Neural cell (in vitro differentiated cells): ENCODE data around the gene NKAIN2. TPM values are rescaled to one million over a fixed set of nuclear protein-coding genes. Genes with fewer than 3 reads are reported as not detected.

Source experiments
- H2AFZ ChIP-seq: fragments of 200-600, 300-800 bp; sonication (generic), shearing (Covaris generic); 2 replicates; pipeline ENCODE4 v1.6.0; 2014; ENCODE audit warnings: low read depth, mild to moderate bottlenecking, antibody characterized with exemption, low read length, moderate library complexity
- H3F3A ChIP-seq: fragments of 200-600 bp; shearing (Covaris generic); 2 replicates; pipeline ENCODE4 v1.6.1; 2016; ENCODE audit warnings: mild to moderate bottlenecking, moderate library complexity, mixed read lengths, antibody characterized with exemption, low read length; ENCODE audit not compliant: insufficient read depth, poor library complexity, severe bottlenecking
- H3K27ac ChIP-seq: fragments of 200-600, 300-800 bp; sonication (generic), shearing (Covaris generic); 2 replicates; pipeline ENCODE4 v1.5.1; 2014; ENCODE audit warnings: mild to moderate bottlenecking, low read length, moderate library complexity
- H3K27me3 ChIP-seq: fragments of 300-800, 200-600 bp; sonication (generic), shearing (Covaris generic); 2 replicates; pipeline ENCODE4 v1.6.0; 2014; ENCODE audit warnings: mild to moderate bottlenecking, low read depth, low read length, moderate library complexity; ENCODE audit not compliant: insufficient read depth
- H3K36me3 ChIP-seq: fragments of 300-800, 200-600 bp; sonication (generic), shearing (Covaris generic); 2 replicates; pipeline ENCODE4 v1.5.1; 2014; ENCODE audit warnings: mild to moderate bottlenecking, antibody characterized with exemption, low read length, moderate library complexity; ENCODE audit not compliant: insufficient read depth
- H3K4me2 ChIP-seq: fragments of 300-800, 200-600 bp; sonication (generic), shearing (Covaris generic); 2 replicates; pipeline ENCODE4 v1.6.0; 2014; ENCODE audit warnings: mild to moderate bottlenecking, low read length
- H3K4me3 ChIP-seq: fragments of 300-800, 200-600 bp; sonication (generic), shearing (Covaris generic); 2 replicates; pipeline ENCODE4 v1.5.1; 2014; ENCODE audit warnings: mild to moderate bottlenecking, low read length, moderate library complexity
- H3K79me2 ChIP-seq: fragments of 200-600 bp; shearing (Covaris generic); replicated peaks from 2 replicates; pipeline ENCODE4 v1.6.0; 2014; ENCODE audit warnings: mild to moderate bottlenecking, low read length, moderate library complexity; ENCODE audit not compliant: insufficient read depth
- H3K9ac ChIP-seq: fragments of 300-800, 200-600 bp; sonication (generic), shearing (Covaris generic); 2 replicates; pipeline ENCODE4 v1.6.1; 2016; ENCODE audit warnings: mild to moderate bottlenecking, low read length, mixed read lengths
- H3K9me2 ChIP-seq: fragments of 200-600 bp; shearing (Covaris generic); 2 replicates; pipeline ENCODE4 v1.6.1; 2016; ENCODE audit warnings: mild to moderate bottlenecking, low read length, mixed read lengths; ENCODE audit not compliant: insufficient read depth
- H3K9me3 ChIP-seq: fragments of 200-600, 300-800 bp; sonication (generic), shearing (Covaris generic); 2 replicates; pipeline ENCODE4 v1.6.1; 2016; ENCODE audit warnings: mild to moderate bottlenecking, mixed run types, low read length, moderate library complexity, mixed read lengths
- H4K20me1 ChIP-seq: fragments of 200-600 bp; shearing (Covaris generic); 2 replicates; pipeline ENCODE4 v1.6.1; 2016; ENCODE audit warnings: mild to moderate bottlenecking, mixed run types; ENCODE audit not compliant: insufficient read depth
- EP300 ChIP-seq: fragments of 450-650 bp; conservative IDR thresholded peaks from 2 replicates; pipeline ENCODE4 v1.6.1; 2014; ENCODE audit warnings: antibody characterized with exemption, mild to moderate bottlenecking, moderate library complexity; ENCODE audit not compliant: poor library complexity, severe bottlenecking
- EZH2 ChIP-seq: fragments of 200-600, 300-800 bp; shearing (Covaris generic), sonication (generic); IDR thresholded peaks from 2 replicates; pipeline ENCODE4 v1.6.1; 2014; ENCODE audit warnings: antibody characterized with exemption, low read length, borderline replicate concordance, mild to moderate bottlenecking; ENCODE audit not compliant: insufficient read depth, poor library complexity, severe bottlenecking
- MXI1 ChIP-seq: fragments of 450-650 bp; conservative IDR thresholded peaks from 2 replicates; pipeline ENCODE4 v1.6.1; 2014; ENCODE audit warnings: antibody characterized with exemption, mild to moderate bottlenecking; ENCODE audit not compliant: poor library complexity, severe bottlenecking
- POLR2AphosphoS5 ChIP-seq: IDR thresholded peaks from 2 replicates; pipeline ENCODE4 v1.6.1; 2012
- RAD21 ChIP-seq: fragments of 450-650 bp; conservative IDR thresholded peaks from 2 replicates; pipeline ENCODE4 v1.6.1; 2014; ENCODE audit warnings: antibody characterized with exemption, mild to moderate bottlenecking, moderate library complexity
- SMC3 ChIP-seq: fragments of 450-650 bp; conservative IDR thresholded peaks from 2 replicates; pipeline ENCODE4 v1.6.1; 2014; ENCODE audit warnings: antibody characterized with exemption, mild to moderate bottlenecking, moderate library complexity; ENCODE audit not compliant: poor library complexity
- TAF1 ChIP-seq: IDR thresholded peaks from 2 replicates; pipeline ENCODE4 v1.6.1; 2012; ENCODE audit warnings: low read depth
- polyA plus RNA-seq: library from polyadenylated mRNA; depleted of rRNA; stranded (reverse); fragments of >200 nt; gene quantifications from 2 replicates; pipeline ENCODE4 v1.2.3, GENCODE V29; 2014
- TF ChIP-seq, protein P1 (sequence below): fragments of 450-650 bp; IDR thresholded peaks from 2 replicates; pipeline ENCODE4 v1.5.1; 2014; ENCODE audit warnings: antibody characterized with exemption, mild to moderate bottlenecking, moderate library complexity; ENCODE audit not compliant: poor library complexity, severe bottlenecking
- TF ChIP-seq, protein P2 (sequence below): IDR thresholded peaks from 2 replicates; pipeline ENCODE4 v1.6.1; 2012; ENCODE audit warnings: borderline replicate concordance

The NKAIN2 gene
- polyA plus RNA-seq, 1 donor from 2014 or later = 23.2 TPM

DNA sequence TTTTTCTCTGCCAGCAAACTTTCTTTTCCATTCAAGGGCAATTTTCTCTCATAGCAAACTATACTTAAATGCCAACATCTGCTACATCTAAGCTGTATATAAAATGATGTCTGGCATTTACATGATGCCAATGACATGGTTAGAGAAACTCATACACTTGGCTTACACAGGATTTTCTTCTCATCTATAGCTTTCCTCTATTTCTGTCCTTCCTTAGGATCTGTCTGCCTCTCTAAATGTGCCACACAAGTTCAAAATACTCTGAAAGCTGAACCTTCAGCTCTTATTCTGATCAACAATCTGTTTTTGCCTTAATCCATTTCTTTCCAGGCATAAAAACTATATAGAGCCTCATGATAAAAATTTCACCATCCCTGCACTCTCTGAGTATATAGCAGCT, 867.7 kb downstream of the NKAIN2 start:
- H3K27me3 ChIP-seq = no peaks in the 10 kb centered on the region
- no peaks in the 10 kb centered on the region for H3K36me3 ChIP-seq
- H2AFZ ChIP-seq = no peak overlapping the region
- H3F3A ChIP-seq = no peaks in the 10 kb centered on the region
- H3K27ac ChIP-seq = no peak overlapping the region
- H3K4me2 ChIP-seq = no peak overlapping the region
- no peaks in the 10 kb centered on the region for H4K20me1 ChIP-seq
- H3K9me2 ChIP-seq = no peaks in the 10 kb centered on the region
- H3K9ac ChIP-seq = no peak overlapping the region
- H3K4me3 ChIP-seq = no peak overlapping the region
- H3K9me3 ChIP-seq = peaks cover 3% of the 10 kb centered on the region
- no peaks in the 10 kb centered on the region for H3K79me2 ChIP-seq
- TF ChIP-seq EP300 (no peak), MXI1 (no peak)
- TF ChIP-seq, protein P1, sequence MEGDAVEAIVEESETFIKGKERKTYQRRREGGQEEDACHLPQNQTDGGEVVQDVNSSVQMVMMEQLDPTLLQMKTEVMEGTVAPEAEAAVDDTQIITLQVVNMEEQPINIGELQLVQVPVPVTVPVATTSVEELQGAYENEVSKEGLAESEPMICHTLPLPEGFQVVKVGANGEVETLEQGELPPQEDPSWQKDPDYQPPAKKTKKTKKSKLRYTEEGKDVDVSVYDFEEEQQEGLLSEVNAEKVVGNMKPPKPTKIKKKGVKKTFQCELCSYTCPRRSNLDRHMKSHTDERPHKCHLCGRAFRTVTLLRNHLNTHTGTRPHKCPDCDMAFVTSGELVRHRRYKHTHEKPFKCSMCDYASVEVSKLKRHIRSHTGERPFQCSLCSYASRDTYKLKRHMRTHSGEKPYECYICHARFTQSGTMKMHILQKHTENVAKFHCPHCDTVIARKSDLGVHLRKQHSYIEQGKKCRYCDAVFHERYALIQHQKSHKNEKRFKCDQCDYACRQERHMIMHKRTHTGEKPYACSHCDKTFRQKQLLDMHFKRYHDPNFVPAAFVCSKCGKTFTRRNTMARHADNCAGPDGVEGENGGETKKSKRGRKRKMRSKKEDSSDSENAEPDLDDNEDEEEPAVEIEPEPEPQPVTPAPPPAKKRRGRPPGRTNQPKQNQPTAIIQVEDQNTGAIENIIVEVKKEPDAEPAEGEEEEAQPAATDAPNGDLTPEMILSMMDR = no peak

DNA sequence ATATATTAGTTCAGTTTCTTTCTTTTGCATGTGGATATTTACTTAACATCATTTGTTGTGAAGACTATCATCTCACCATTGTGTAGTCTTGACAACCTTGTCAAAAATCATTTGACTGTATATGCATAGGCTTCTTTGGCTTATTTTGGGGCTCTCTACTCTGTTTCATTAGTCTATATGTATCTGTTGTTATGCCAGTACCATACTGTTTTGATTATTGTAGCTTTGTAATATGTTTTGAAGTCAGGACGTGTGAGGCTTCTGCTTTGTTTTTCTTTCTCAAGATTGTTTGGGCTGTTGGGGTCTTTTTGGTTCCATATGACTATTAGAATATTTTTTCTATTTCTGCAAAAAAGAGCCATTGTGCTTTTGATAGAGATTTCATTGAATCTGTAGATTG, 870.4 kb downstream of the NKAIN2 start:
- H3K27me3 ChIP-seq = no peaks in the 10 kb centered on the region
- H2AFZ ChIP-seq = no peak overlapping the region
- H3K9ac ChIP-seq = no peak overlapping the region
- no peaks in the 10 kb centered on the region for H4K20me1 ChIP-seq
- no peaks in the 10 kb centered on the region for H3K9me2 ChIP-seq
- H3F3A ChIP-seq = no peaks in the 10 kb centered on the region
- H3K9me3 ChIP-seq = peaks cover 3% of the 10 kb centered on the region
- H3K27ac ChIP-seq = no peak overlapping the region
- TF ChIP-seq SMC3 (no peak), EZH2 (no peak), MXI1 (no peak), TAF1 (no peak), POLR2AphosphoS5 (no peak), EP300 (no peak), RAD21 (no peak)
- TF ChIP-seq, protein P1 = no peak
- TF ChIP-seq, protein P2, sequence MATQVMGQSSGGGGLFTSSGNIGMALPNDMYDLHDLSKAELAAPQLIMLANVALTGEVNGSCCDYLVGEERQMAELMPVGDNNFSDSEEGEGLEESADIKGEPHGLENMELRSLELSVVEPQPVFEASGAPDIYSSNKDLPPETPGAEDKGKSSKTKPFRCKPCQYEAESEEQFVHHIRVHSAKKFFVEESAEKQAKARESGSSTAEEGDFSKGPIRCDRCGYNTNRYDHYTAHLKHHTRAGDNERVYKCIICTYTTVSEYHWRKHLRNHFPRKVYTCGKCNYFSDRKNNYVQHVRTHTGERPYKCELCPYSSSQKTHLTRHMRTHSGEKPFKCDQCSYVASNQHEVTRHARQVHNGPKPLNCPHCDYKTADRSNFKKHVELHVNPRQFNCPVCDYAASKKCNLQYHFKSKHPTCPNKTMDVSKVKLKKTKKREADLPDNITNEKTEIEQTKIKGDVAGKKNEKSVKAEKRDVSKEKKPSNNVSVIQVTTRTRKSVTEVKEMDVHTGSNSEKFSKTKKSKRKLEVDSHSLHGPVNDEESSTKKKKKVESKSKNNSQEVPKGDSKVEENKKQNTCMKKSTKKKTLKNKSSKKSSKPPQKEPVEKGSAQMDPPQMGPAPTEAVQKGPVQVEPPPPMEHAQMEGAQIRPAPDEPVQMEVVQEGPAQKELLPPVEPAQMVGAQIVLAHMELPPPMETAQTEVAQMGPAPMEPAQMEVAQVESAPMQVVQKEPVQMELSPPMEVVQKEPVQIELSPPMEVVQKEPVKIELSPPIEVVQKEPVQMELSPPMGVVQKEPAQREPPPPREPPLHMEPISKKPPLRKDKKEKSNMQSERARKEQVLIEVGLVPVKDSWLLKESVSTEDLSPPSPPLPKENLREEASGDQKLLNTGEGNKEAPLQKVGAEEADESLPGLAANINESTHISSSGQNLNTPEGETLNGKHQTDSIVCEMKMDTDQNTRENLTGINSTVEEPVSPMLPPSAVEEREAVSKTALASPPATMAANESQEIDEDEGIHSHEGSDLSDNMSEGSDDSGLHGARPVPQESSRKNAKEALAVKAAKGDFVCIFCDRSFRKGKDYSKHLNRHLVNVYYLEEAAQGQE = no peak
- no peak overlapping the region for H3K4me2 ChIP-seq
- no peak overlapping the region for H3K4me3 ChIP-seq
- no peaks in the 10 kb centered on the region for H3K36me3 ChIP-seq
- H3K79me2 ChIP-seq = no peaks in the 10 kb centered on the region
